Thoracic aorta (tissue), 2 donors: ENCODE results near the gene IQCM. TPM values are rescaled to one million over a fixed set of nuclear protein-coding genes. Genes with fewer than 3 reads are reported as not detected.

ENCODE experiments used
- ATAC-seq: fragments of 150-250 bp; one replicate; pipeline ENCODE4 v1.8.0; 2017; ENCODE audit warnings: low read depth; ENCODE audit not compliant: insufficient number of reproducible peaks, low FRiP score
- DNase-seq: peaks from one replicate; pipeline ENCODE4 v3.0.0-alpha.2; 2020; ENCODE audit warnings: low spot score
- H3K27ac ChIP-seq, 2 donors: fragments of 200-600 bp; sonication (generic); 1 replicate in 1 of 2; 2 replicates in 1 of 2; pipeline ENCODE4 v1.5.1; 2016; ENCODE audit warnings: mild to moderate bottlenecking in 2 of 2, moderate library complexity in 2 of 2
- H3K27me3 ChIP-seq: fragments of 200-600 bp; sonication (generic); replicated peaks from 2 replicates; pipeline ENCODE4 v1.6.0; 2016; ENCODE audit warnings: mild to moderate bottlenecking; ENCODE audit not compliant: insufficient read depth
- H3K36me3 ChIP-seq: fragments of 200-600 bp; sonication (generic); one replicate; pipeline ENCODE4 v1.5.1; 2016
- H3K4me1 ChIP-seq, 2 donors: fragments of 200-600 bp; sonication (generic); 1 replicate in 1 of 2; 2 replicates in 1 of 2; pipeline versions ENCODE4 v1.5.1 to v1.6.0; 2016; ENCODE audit warnings: low read depth in 2 of 2, mild to moderate bottlenecking in 1 of 2; ENCODE audit not compliant: control insufficient read depth in 1 of 2
- H3K4me3 ChIP-seq: fragments of 200-600 bp; sonication (generic); 2 replicates; pipeline ENCODE4 v1.5.1; 2016; ENCODE audit warnings: mild to moderate bottlenecking
- H3K9me3 ChIP-seq: fragments of 200-600 bp; sonication (generic); 2 replicates; pipeline ENCODE4 v1.5.1; 2016
- CTCF ChIP-seq: fragments of 200-600 bp; sonication (generic); IDR thresholded peaks from one replicate; pipeline ENCODE4 v1.5.1; 2019; ENCODE audit warnings: antibody characterized with exemption
- total RNA-seq, 2 donors: library from RNA; depleted of rRNA; stranded (reverse); fragments of >200 nt; gene quantifications; one replicate each; pipeline versions ENCODE4 v1.1.0 to v1.2.3, GENCODE V29; 2016

Gene IQCM
- total RNA-seq, 2 donors from 2014 or later = not detected

DNA sequence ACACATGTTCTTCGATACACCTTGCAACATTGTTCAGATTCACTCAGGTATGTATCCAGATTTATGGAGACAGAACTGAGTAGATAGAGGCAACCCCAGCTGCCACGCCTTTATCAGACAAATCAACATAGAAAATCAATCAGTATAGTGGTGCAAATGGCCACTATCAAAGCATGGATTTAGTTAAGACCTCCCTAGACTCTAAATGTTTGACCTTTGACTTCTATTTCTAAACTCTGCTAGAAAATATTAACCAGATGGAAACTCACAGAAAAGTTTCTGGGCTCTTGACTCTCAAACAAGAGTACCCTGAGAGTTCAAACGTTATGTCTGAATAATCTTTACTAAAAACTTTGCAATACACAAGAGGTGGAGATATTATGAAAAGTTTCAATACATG lies 411.5 kb downstream of the IQCM start:
- Histone ChIP-seq H3K4me1 (peaks cover 5 to 17% of the 10 kb centered on the region in 2 donors), H3K27me3 (no peaks in the 10 kb centered on the region), H3K27ac (no peak overlapping the region), H3K4me3 (no peak overlapping the region), H3K36me3 (no peaks in the 10 kb centered on the region), H3K9me3 (no peaks in the 10 kb centered on the region)
- no peak for TF ChIP-seq CTCF
- DNase-seq = no peak
- no peak for ATAC-seq

DNA sequence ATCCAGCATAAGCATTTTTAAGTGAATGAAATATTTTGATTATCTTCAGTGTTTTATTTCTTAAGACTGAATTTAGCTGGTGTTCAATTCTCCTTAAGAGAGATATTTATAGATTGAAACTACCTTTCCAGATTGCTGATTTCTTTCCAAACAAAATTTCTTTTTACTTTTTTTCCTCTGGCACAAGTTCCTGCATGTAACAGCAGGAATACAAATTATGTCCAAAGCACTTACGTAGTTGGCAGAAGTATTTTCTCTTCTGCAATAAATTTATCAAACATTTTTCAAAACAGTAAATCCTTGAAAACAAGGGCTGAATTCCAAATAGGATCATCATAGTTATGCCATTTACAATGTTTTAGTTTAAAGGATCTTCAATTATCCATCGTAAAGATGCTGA lies 412.6 kb downstream of the IQCM start:
- Histone ChIP-seq H3K27ac (no peak overlapping the region), H3K9me3 (no peaks in the 10 kb centered on the region), H3K4me3 (no peak overlapping the region), H3K4me1 (peaks cover 5 to 12% of the 10 kb centered on the region in 2 donors), H3K27me3 (no peaks in the 10 kb centered on the region), H3K36me3 (no peaks in the 10 kb centered on the region)
- no peak for TF ChIP-seq CTCF
- DNase-seq (no peak), ATAC-seq (no peak)

DNA sequence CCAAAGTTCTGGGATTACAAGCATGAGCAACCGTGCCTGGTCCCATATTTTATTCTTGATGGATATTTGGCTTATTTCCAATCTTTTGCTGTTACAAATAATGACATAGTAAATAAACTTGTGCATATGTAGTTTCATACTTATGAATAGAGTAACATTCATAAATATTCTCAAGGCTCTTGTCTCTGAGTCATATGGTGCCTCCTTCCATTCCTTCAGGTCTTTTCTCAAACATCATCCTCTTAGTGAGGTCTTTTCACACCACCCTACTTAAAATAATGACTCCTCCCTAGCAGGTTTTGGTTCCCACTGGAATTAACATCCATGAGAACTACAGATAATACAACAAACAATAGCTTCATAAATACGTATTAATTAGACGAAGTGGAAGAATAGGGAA lies 416.6 kb downstream of the IQCM start:
- no peaks in the 10 kb centered on the region for H3K36me3 ChIP-seq
- H3K27me3 ChIP-seq = no peaks in the 10 kb centered on the region
- no peak for TF ChIP-seq CTCF
- no peaks in the 10 kb centered on the region for H3K9me3 ChIP-seq
- ATAC-seq (no peak), DNase-seq (no peak)
- H3K27ac ChIP-seq = no peak overlapping the region
- no peak overlapping the region for H3K4me3 ChIP-seq
- peaks cover 5 to 12% of the 10 kb centered on the region in 2 donors for H3K4me1 ChIP-seq

GRCh38 chr4:149370785-149371420 lies 444.7 kb downstream of the IQCM start:
- no peak for ATAC-seq
- DNase-seq = no peak
- peaks cover 0 to 14% of the 10 kb centered on the region in 2 donors for H3K4me1 ChIP-seq

GRCh38 chr4:149370002-149370401 lies 445.6 kb downstream of the IQCM start:
- H3K9me3 ChIP-seq = no peaks in the 10 kb centered on the region
- no peak for ATAC-seq

More at GRCh38 chr4:149370785-149371420, 444.7 kb downstream of the IQCM start:
- H3K36me3 ChIP-seq = no peaks in the 10 kb centered on the region
- H3K4me3 ChIP-seq = no peak overlapping the region
- H3K9me3 ChIP-seq = no peaks in the 10 kb centered on the region
- H3K27ac ChIP-seq = no peak overlapping the region
- no peaks in the 10 kb centered on the region for H3K27me3 ChIP-seq
- TF ChIP-seq CTCF = peak; percentile 15

More at GRCh38 chr4:149370002-149370401, 445.6 kb downstream of the IQCM start:
- DNase-seq = no peak
- no peak for TF ChIP-seq CTCF
- peaks cover 0 to 13% of the 10 kb centered on the region in 2 donors for H3K4me1 ChIP-seq
- no peak overlapping the region for H3K4me3 ChIP-seq
- no peak overlapping the region for H3K27ac ChIP-seq
- no peaks in the 10 kb centered on the region for H3K36me3 ChIP-seq
- H3K27me3 ChIP-seq = no peaks in the 10 kb centered on the region
